HUES48 (cell line): ENCODE measurements around the gene TMEM183A.

ENCODE experiments used
- H3K27ac ChIP-seq: one replicate; pipeline ENCODE4 v1.7.0; 2013; ENCODE audit warnings: low read depth, low read length, inconsistent platforms
- H3K27me3 ChIP-seq: 2 replicates; pipeline ENCODE4 v1.6.1; 2013; ENCODE audit warnings: mild to moderate bottlenecking, low read length; ENCODE audit not compliant: control insufficient read depth, insufficient read depth
- H3K36me3 ChIP-seq: 2 replicates; pipeline ENCODE4 v1.6.1; 2013; ENCODE audit warnings: low read length; ENCODE audit not compliant: control insufficient read depth, insufficient read depth
- H3K4me1 ChIP-seq: 2 replicates; pipeline ENCODE4 v1.6.1; 2013; ENCODE audit warnings: mild to moderate bottlenecking, low read length; ENCODE audit not compliant: control insufficient read depth, insufficient read depth
- H3K4me3 ChIP-seq: 2 replicates; pipeline ENCODE4 v1.5.1; 2013; ENCODE audit warnings: mild to moderate bottlenecking, low read depth, low read length
- H3K9ac ChIP-seq: 2 replicates; pipeline ENCODE4 v1.6.1; 2013; ENCODE audit warnings: mild to moderate bottlenecking, low read depth, low read length, moderate library complexity
- H3K9me3 ChIP-seq: 2 replicates; pipeline ENCODE4 v1.6.1; 2013; ENCODE audit warnings: low read length; ENCODE audit not compliant: control insufficient read depth, insufficient read depth

The TMEM183A gene

GRCh38 chr1:203049576-203050180, 42.5 kb downstream of the TMEM183A start:
- peaks cover 23% of the 10 kb centered on the region for H3K4me1 ChIP-seq
- H3K4me3 ChIP-seq: no peak overlapping the region
- no peaks in the 10 kb centered on the region for H3K36me3 ChIP-seq
- no peak overlapping the region for H3K27ac ChIP-seq
- no peaks in the 10 kb centered on the region for H3K9me3 ChIP-seq
- H3K9ac ChIP-seq: no peak overlapping the region
- H3K27me3 ChIP-seq: no peaks in the 10 kb centered on the region

DNA sequence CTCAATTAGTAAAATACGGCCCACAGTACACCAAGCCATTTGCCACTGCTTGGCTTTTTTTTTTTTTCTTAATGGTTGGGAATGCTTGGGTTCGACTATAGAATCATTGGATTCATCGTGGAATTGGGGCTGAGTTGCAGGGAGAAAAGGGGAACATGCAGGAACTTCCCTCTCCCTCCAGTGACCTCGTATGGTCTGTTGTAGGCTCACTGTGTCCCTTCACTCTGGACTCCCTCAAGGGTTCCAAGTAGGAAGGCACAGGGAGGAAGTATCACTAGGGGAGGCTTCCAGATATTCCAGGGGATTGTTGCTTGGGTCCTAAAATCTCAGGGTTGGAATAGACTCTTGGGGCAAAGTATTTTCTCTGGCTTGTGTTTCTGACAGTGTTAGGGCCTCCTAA, 43.7 kb downstream of the TMEM183A start:
- Histone ChIP-seq H3K9me3 (no peaks in the 10 kb centered on the region), H3K27ac (no peak overlapping the region), H3K36me3 (no peaks in the 10 kb centered on the region), H3K9ac (no peak overlapping the region), H3K4me3 (no peak overlapping the region), H3K4me1 (peaks cover 27% of the 10 kb centered on the region), H3K27me3 (no peaks in the 10 kb centered on the region)

GRCh38 chr1:203051841-203052324, 44.7 kb downstream of the TMEM183A start:
- Histone ChIP-seq H3K27me3 (no peaks in the 10 kb centered on the region), H3K9ac (no peak overlapping the region), H3K9me3 (no peaks in the 10 kb centered on the region), H3K27ac (no peak overlapping the region), H3K36me3 (no peaks in the 10 kb centered on the region; the same call in 1 of the 2 replicates), H3K4me1 (peaks cover 27% of the 10 kb centered on the region), H3K4me3 (no peak overlapping the region)

- H3K36me3 ChIP-seq: no peaks in the 10 kb centered on the region; the same call in 1 of the 2 replicates
- no peak overlapping the region for H3K27ac ChIP-seq
- no peak overlapping the region for H3K9ac ChIP-seq
- H3K4me3 ChIP-seq: no peak overlapping the region
- H3K4me1 ChIP-seq: peaks cover 27% of the 10 kb centered on the region
- no peaks in the 10 kb centered on the region for H3K9me3 ChIP-seq
- H3K27me3 ChIP-seq: no peaks in the 10 kb centered on the region
Measured at GRCh38 chr1:203052601-203053000, 45.4 kb downstream of the TMEM183A start.

GRCh38 chr1:203054184-203054583, 47.0 kb downstream of the TMEM183A start:
- H3K9ac ChIP-seq: no peak overlapping the region
- H3K9me3 ChIP-seq: no peaks in the 10 kb centered on the region
- no peaks in the 10 kb centered on the region; the same call in 1 of the 2 replicates for H3K36me3 ChIP-seq
- H3K4me3 ChIP-seq: no peak overlapping the region
- H3K27ac ChIP-seq: no peak overlapping the region
- H3K4me1 ChIP-seq: peaks cover 24% of the 10 kb centered on the region
- no peaks in the 10 kb centered on the region for H3K27me3 ChIP-seq

DNA sequence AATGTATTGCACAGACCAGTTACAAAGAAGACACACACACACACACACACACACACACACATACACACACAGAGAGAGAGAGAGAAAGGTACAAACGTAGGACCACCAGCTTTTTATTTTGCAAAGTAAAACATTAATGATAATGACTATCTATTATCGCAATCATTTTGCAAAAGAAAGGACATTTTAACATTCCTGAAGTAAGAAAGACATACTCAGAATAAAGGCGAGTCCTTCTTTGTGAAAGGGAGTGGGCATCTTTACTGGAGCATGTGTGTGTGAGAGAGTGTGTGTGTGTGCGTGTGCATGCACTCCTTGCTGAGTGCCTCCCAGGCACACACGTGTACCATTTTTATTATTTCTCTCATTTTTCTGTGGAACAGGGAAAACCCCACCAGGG, 47.5 kb downstream of the TMEM183A start:
- Histone ChIP-seq H3K27me3 (no peaks in the 10 kb centered on the region), H3K27ac (no peak overlapping the region), H3K4me3 (no peak overlapping the region), H3K9ac (no peak overlapping the region), H3K9me3 (no peaks in the 10 kb centered on the region), H3K4me1 (peaks cover 23% of the 10 kb centered on the region), H3K36me3 (no peaks in the 10 kb centered on the region; the same call in 1 of the 2 replicates)

DNA sequence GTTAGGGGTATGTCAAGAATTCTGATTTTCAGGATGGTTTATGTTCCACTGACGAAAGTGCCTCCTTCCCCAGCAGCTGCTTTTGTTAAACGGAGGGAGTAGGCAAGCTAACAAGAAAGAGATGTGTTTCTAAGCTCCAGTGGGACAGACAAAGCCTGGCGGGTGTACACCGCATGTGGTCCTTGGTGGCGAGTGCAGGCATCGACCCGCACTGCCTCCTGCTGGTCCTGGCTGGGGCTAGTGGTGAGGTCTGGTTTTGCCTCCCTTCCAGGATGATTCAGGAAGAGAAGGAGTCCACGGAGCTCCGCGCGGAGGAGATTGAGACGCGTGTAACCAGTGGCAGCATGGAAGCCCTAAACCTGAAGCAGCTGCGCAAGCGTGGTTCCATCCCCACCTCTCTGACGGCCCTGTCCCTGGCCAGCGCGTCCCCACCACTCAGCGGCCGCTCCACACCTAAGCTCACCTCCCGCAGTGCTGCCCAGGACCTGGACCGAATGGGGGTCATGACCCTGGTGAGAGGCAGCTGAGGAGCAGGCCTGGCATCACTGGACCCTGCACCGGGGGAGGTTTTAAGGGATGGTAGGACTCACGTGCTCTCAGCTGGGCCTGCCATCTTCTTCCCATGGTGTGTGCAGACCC, 48.1 kb downstream of the TMEM183A start:
- H3K9me3 ChIP-seq: no peaks in the 10 kb centered on the region
- no peak overlapping the region for H3K9ac ChIP-seq
- no peaks in the 10 kb centered on the region; the same call in 1 of the 2 replicates for H3K36me3 ChIP-seq
- no peak overlapping the region for H3K4me3 ChIP-seq
- H3K27ac ChIP-seq: no peak overlapping the region
- peaks cover 23% of the 10 kb centered on the region for H3K4me1 ChIP-seq
- no peaks in the 10 kb centered on the region for H3K27me3 ChIP-seq

DNA sequence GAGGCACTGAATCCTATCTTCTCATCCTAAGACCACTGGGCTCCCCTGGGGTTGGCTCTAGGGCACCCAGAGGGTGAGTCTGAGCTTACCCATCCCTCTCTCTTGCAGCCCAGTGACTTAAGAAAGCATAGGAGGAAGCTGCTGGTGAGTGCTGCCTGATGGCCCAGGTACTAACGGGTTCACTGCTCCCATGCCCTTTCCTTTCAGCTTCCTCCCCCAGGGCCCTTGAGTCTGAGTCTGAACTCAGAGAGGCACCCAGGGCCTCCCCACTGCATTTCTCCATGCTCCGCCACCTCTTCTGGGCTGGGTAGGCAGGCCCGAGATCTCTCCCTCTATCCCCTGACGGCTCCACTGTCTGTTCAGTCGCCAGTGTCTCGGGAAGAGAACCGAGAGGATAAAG, 48.8 kb downstream of the TMEM183A start:
- H3K9ac ChIP-seq: no peak overlapping the region
- H3K4me3 ChIP-seq: no peak overlapping the region
- H3K4me1 ChIP-seq: peaks cover 23% of the 10 kb centered on the region
- H3K27me3 ChIP-seq: no peaks in the 10 kb centered on the region
- H3K9me3 ChIP-seq: no peaks in the 10 kb centered on the region
- no peaks in the 10 kb centered on the region; the same call in 1 of the 2 replicates for H3K36me3 ChIP-seq
- no peak overlapping the region for H3K27ac ChIP-seq

DNA sequence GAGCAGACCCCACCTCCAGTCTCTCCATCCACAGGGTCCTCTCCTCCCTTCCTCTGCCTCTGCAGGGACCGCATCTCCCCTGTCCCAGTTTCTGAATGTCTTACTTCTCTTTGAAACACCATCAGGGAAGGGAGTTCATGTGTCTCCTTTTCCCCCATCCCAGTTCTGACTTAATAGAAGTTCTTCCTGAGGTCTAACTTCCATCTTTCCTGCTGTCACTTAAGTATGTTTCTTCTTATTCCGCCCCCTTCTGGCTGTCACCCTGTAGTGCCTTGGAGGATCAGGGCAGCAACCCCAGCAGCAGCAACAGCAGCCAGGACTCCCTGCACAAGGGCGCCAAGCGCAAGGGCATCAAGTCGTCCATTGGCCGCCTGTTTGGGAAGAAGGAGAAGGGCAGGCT, 49.3 kb downstream of the TMEM183A start:
- Histone ChIP-seq H3K9ac (no peak overlapping the region), H3K4me1 (peaks cover 23% of the 10 kb centered on the region), H3K36me3 (no peaks in the 10 kb centered on the region; the same call in 1 of the 2 replicates), H3K27ac (no peak overlapping the region), H3K4me3 (no peak overlapping the region), H3K9me3 (no peaks in the 10 kb centered on the region), H3K27me3 (no peaks in the 10 kb centered on the region)

- Histone ChIP-seq H3K4me3 (no peak overlapping the region), H3K27ac (no peak overlapping the region), H3K9ac (no peak overlapping the region), H3K27me3 (no peaks in the 10 kb centered on the region), H3K4me1 (peaks cover 19% of the 10 kb centered on the region), H3K9me3 (no peaks in the 10 kb centered on the region), H3K36me3 (no peaks in the 10 kb centered on the region; the same call in 1 of the 2 replicates)
Measured at GRCh38 chr1:203057911-203058675, 50.9 kb downstream of the TMEM183A start.

DNA sequence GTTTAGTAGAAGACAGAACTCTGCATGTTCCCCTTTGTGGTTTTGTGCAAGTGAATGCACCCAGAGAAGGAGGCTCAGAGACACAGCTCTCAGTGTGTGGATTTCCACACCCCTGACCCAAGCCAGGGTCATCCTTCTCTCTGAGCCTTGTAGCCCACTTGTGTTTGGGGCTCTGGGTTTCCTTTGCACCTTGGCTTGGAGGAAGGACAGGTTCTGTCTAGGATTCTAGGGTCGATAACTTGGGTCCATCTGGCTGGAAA, 51.4 kb downstream of the TMEM183A start:
- no peaks in the 10 kb centered on the region for H3K27me3 ChIP-seq
- no peak overlapping the region for H3K27ac ChIP-seq
- H3K36me3 ChIP-seq: no peaks in the 10 kb centered on the region; the same call in 1 of the 2 replicates
- H3K4me1 ChIP-seq: peaks cover 16% of the 10 kb centered on the region
- H3K9me3 ChIP-seq: no peaks in the 10 kb centered on the region
- H3K9ac ChIP-seq: no peak overlapping the region
- H3K4me3 ChIP-seq: no peak overlapping the region
